Motor neuron (in vitro differentiated cells): ENCODE data around the gene DPYD. TPM values are rescaled to one million over a fixed set of nuclear protein-coding genes. Genes with fewer than 3 reads are reported as not detected.

Experiments used
- ATAC-seq, 8 experiments: fragments of 200-7000 bp; cut with Tn5 transposase; replicated peaks in 6 of 8; 2 replicates each; pipeline ENCODE4 v1.8.0; 2021; ENCODE audit warnings: mild to moderate bottlenecking in 8 of 8, moderate library complexity in 8 of 8
- H3K27ac ChIP-seq, 2 donors: fragments of 250-450 bp; sonication (Bioruptor Pico); 2 replicates each; pipeline ENCODE4 v1.9.0; 2021; ENCODE audit warnings: antibody characterized with exemption in 2 of 2, mild to moderate bottlenecking in 2 of 2, moderate library complexity in 1 of 2
- H3K4me1 ChIP-seq, 2 donors: fragments of 250-450 bp; sonication (Bioruptor Pico); replicated peaks in 1 of 2; 2 replicates each; pipeline ENCODE4 v1.6.1; 2021; ENCODE audit warnings: antibody characterized with exemption in 2 of 2, mild to moderate bottlenecking in 2 of 2, moderate library complexity in 1 of 2
- H3K4me3 ChIP-seq, 5 donors: fragments of 250-450 bp; sonication (Bioruptor Pico); 2 replicates each; pipeline ENCODE4 v1.9.0; 2021; ENCODE audit warnings: antibody characterized with exemption in 5 of 5, mild to moderate bottlenecking in 5 of 5, moderate library complexity in 4 of 5
- WGBS, 10 experiments: fragments of 450-650 bp; shearing (Covaris generic); methylation state at CpG; one replicate each; pipeline ENCODE4 v1.0.0; 2022; 5-methylcytosine and 5-hydroxymethylcytosine counted together
- in situ Hi-C, 9 experiments: fragments of 400-800 bp; cut with MboI; loops; one replicate each; pipeline ENCODE4 v1.15.0; 2021; ENCODE audit warnings: low sequenced_read_pairs in 9 of 9, low pct_unique_long_range_greater_than_20kb in 2 of 9; ENCODE audit not compliant: unreplicated experiment in 9 of 9
- total RNA-seq, 8 experiments: library from RNA; unstranded; fragments of 300-600 nt; gene quantifications; 2 replicates each; pipeline versions ENCODE4 v1.2.3 to v1.2.4, GENCODE V29; 2022

Gene DPYD
- total RNA-seq, 8 experiments from 2014 or later = 7.4 to 37.1 (median 14.2) TPM

DNA sequence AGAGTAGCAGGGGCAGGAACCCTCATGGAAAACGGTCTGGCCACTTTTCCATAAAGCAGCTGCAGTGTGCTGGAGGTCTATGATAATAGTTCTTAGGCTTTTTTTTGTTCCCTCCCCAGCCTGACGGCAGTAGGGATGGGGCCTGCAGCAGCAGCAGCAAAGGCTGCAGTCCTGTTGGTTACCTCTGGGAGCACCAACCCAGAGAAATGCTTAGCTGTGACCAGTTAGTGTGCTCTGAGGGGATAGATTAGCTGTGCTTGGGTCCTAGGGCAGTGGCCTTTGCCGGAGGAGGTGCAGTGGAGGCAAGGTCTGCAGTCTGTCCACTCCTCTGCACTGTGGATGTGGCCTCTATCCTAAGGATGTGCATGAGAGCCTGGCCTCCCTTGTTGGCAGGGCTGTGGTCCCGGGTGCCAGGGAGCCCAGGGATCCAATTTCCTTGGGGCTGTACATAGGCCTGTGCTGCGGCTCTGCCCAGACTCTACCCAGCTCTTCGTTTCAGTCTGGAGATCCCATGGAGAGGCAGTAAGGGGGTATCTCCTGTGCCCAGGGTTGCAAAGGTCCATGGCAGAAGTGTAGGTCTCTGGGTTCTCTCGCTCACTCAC, 876.6 kb downstream of the DPYD start:
- Histone ChIP-seq H3K27ac (no peak overlapping the region), H3K4me1 (peaks cover 0 to 13% of the 10 kb centered on the region in 2 donors), H3K4me3 (no peak overlapping the region)
- no peak for ATAC-seq
- in situ Hi-C loops = no loop called here
- WGBS, 10 experiments = 33 to 93% (median 75%) methylated on average over 1 to 6 of the region's 7 CpGs; no CpG with 5 or more reads in 3 of the 10 experiments

DNA sequence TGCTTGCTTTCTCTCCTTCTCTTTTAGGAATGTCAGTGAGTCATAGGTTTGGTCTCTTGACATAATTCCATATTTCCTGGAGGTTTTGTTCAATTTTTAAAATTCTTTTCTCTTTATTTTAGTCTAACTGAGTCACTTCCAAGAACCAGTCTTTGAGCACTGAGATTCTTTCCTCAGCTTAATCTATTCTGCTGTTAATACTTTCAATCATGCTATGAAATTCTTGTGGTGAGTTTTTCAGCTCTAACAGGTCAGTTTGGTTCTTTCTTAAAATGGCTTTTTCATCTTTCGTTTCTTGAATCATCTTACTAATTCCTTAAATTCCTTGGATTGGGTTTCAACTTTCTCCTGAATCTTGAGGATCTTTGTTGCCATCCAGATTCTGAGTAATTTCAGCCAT, 878.3 kb downstream of the DPYD start:
- peaks cover 0 to 5% of the 10 kb centered on the region in 2 donors for H3K4me1 ChIP-seq
- H3K4me3 ChIP-seq = no peak overlapping the region
- no peak overlapping the region for H3K27ac ChIP-seq
- no peak for ATAC-seq
- in situ Hi-C loops = no loop called here
- whole genome bisulfite sequencing, 10 experiments = 0 to 100% (median 73%) methylated on average over 1 of the region's 1 CpG

DNA sequence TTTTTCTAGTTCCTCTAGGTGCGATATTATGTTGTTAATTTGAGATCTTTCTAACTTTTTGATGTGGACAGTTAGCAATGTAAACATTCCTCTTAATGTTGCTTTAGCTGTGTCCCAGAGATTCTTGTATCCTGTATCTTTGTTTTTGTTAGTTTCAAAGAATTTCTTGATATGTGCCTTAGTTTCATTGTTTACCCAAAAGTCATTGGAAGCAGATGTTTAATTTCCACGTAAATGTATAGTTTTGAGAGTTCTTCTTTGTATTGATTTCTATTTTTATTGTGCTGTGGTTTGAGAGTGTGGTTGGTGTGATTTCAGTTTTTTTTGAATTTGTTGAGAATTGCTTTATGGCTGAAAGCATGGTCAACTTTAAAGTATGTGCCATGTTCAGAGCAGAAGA, 879.8 kb downstream of the DPYD start:
- in situ Hi-C loops = no loop called here
- no peak for ATAC-seq
- no peak overlapping the region for H3K4me3 ChIP-seq
- no peaks in the 10 kb centered on the region for H3K4me1 ChIP-seq
- no peak overlapping the region for H3K27ac ChIP-seq
- WGBS, 10 experiments = 56 to 100% (median 86%) methylated on average over 2 of the region's 2 CpGs

- WGBS, 10 experiments = 23 to 100% (median 88%) methylated on average over 2 to 4 of the region's 4 CpGs
- Histone ChIP-seq H3K4me1 (no peaks in the 10 kb centered on the region), H3K4me3 (no peak overlapping the region), H3K27ac (no peak overlapping the region)
- ATAC-seq = no peak
- in situ Hi-C loops = no loop called here
Measured at GRCh38 chr1:97038410-97038809, 882.4 kb downstream of the DPYD start.

- in situ Hi-C loops = no loop called here
- Histone ChIP-seq H3K4me1 (no peaks in the 10 kb centered on the region), H3K4me3 (no peak overlapping the region), H3K27ac (no peak overlapping the region)
- no peak for ATAC-seq
- WGBS, 10 experiments = 17 to 95% (median 70%) methylated on average over 1 to 2 of the region's 2 CpGs
Measured at GRCh38 chr1:97034651-97035050, 886.2 kb downstream of the DPYD start.

DNA sequence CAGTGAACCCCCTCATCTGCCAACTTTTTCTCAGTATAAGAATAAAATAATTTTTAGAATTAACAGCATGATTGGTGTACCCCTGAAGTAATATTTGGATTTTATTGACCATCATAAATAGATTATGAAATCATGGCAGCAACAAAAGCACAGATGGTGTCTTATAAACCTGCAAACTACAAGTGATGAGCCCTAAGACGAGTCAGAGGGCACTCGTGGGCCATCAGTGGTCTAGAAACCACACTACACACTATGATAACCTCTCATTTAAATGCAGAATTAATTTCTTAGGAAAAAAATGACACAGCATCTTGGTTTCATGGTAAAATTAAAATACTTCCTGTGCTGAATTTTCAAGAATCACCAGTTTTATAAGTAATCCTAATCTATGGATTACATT, 886.9 kb downstream of the DPYD start:
- WGBS, 10 experiments = 6 to 100% (median 71%) methylated on average over 2 of the region's 2 CpGs; no CpG with 5 or more reads in 3 of the 10 experiments
- H3K4me3 ChIP-seq = no peak overlapping the region
- in situ Hi-C loops = no loop called here
- H3K27ac ChIP-seq = no peak overlapping the region
- ATAC-seq = no peak
- no peaks in the 10 kb centered on the region for H3K4me1 ChIP-seq
